PC-9 (cell line): ENCODE measurements around the gene SLC25A53. TPM values are rescaled to one million over a fixed set of nuclear protein-coding genes. Genes with fewer than 3 reads are reported as not detected.

ENCODE experiments used
- BruUV-seq: library from RNA; stranded (reverse); fragments of 400-500 nt; replicated peaks from 2 replicates; lab custom pipeline; 2021; lab: Mats Ljungman, UMichigan
- CTCF ChIA-PET: fragments of 300-600 bp; sonication (Branson Sonifier 250); formaldehyde crosslinking; loops from one replicate; lab custom pipeline; 2022; ENCODE audit warnings: antibody characterized with exemption; lab: Charles Lee
- POLR2A ChIA-PET: fragments of 300-600 bp; sonication (Branson Sonifier 250); formaldehyde crosslinking; loops from one replicate; lab custom pipeline; 2022; ENCODE audit warnings: antibody characterized with exemption; ENCODE audit not compliant: unreplicated experiment; lab: Charles Lee
- DNase-seq, 2 experiments: peaks; one replicate each; pipeline versions ENCODE4 v3.0.0 to v3.0.0-alpha.2; 2015 to 2022; ENCODE audit warnings: mixed read lengths in 1 of 2
- H2AFZ ChIP-seq: fragments of 200-600 bp; sonication (generic); 2 replicates; pipeline ENCODE4 v1.8.1; 2017; ENCODE audit warnings: antibody characterized with exemption
- H3F3A ChIP-seq: fragments of 200-600 bp; sonication (generic); 2 replicates; pipeline ENCODE4 v1.8.1; 2017; ENCODE audit warnings: antibody characterized with exemption, mild to moderate bottlenecking, low read depth; ENCODE audit not compliant: insufficient read depth
- H3K27ac ChIP-seq: fragments of 200-600 bp; sonication (generic); 2 replicates; pipeline ENCODE4 v1.6.1; 2016; ENCODE audit warnings: mixed run types
- H3K27me3 ChIP-seq: fragments of 200-600 bp; sonication (generic); 2 replicates; pipeline ENCODE4 v1.6.1; 2016; ENCODE audit warnings: low read depth, mixed run types; ENCODE audit not compliant: insufficient read depth
- H3K36me3 ChIP-seq: fragments of 200-600 bp; sonication (generic); 2 replicates; pipeline ENCODE4 v1.6.1; 2016; ENCODE audit warnings: low read depth, mixed run types
- H3K4me1 ChIP-seq: fragments of 200-600 bp; sonication (generic); replicated peaks from 2 replicates; pipeline ENCODE4 v1.6.1; 2016; ENCODE audit warnings: mixed run types; ENCODE audit not compliant: insufficient read depth
- H3K4me2 ChIP-seq: fragments of 200-600 bp; sonication (generic); 2 replicates; pipeline ENCODE4 v1.6.1; 2017; ENCODE audit warnings: mixed run types
- H3K4me3 ChIP-seq: fragments of 200-600 bp; sonication (generic); 2 replicates; pipeline ENCODE4 v1.6.1; 2016; ENCODE audit warnings: mixed run types
- H3K79me2 ChIP-seq: fragments of 200-600 bp; sonication (generic); 2 replicates; pipeline ENCODE4 v1.6.1; 2017; ENCODE audit warnings: low read depth, mixed run types
- H3K9me2 ChIP-seq: fragments of 200-600 bp; sonication (generic); 2 replicates; pipeline ENCODE4 v1.8.1; 2017; ENCODE audit warnings: mild to moderate bottlenecking; ENCODE audit not compliant: insufficient read depth
- H3K9me3 ChIP-seq: fragments of 200-600 bp; sonication (generic); 2 replicates; pipeline ENCODE4 v1.8.1; 2016; ENCODE audit warnings: low read depth; ENCODE audit not compliant: insufficient read depth
- H4K20me1 ChIP-seq: fragments of 200-600 bp; sonication (generic); 2 replicates; pipeline ENCODE4 v1.8.1; 2017; ENCODE audit not compliant: insufficient read depth
- EZH2 ChIP-seq: fragments of 200-600 bp; sonication (generic); IDR thresholded peaks from 2 replicates; pipeline ENCODE4 v1.8.0; 2017; ENCODE audit warnings: antibody characterized with exemption, low read depth
- intact Hi-C: fragments of 100-400 bp; cut with micrococcal nuclease; formaldehyde crosslinking; loops from one replicate; pipeline ENCODE4 v1.10.0; 2022; ENCODE audit not compliant: unreplicated experiment
- total RNA-seq: library from RNA; stranded (reverse); gene quantifications from 2 replicates; pipeline ENCODE4 v1.2.3, GENCODE V29; 2021
- TF ChIP-seq, protein P1 (sequence below): fragments of 200-600 bp; sonication (generic); conservative IDR thresholded peaks from 2 replicates; pipeline ENCODE4 v1.6.1; 2017; ENCODE audit warnings: mixed run types, antibody characterized with exemption, mild to moderate bottlenecking, moderate library complexity

SLC25A53 gene
- total RNA-seq, 1 experiment from 2014 or later, result 6.4 TPM

DNA sequence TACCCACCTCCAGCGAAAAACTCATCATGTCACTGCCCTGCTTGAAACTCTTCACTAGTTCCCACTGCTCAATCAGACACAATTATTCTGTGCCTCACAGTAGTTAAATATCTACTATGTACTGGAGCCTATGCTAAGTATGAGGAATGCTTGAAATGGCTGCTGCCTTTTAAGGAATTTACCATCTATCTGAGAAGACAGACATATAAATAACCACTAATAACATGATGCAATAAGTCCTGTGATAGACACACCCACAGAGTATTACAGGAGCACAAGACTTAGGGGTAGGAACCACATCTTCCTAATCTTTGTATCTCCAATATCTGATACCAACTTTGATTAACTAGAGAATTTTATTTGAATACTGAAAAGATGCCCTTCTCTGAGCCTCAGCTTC is 21.1 kb downstream of the SLC25A53 start:
- no peak overlapping the region for H3K4me3 ChIP-seq
- ChIA-PET POLR2A (no interaction called here), CTCF (no interaction called here)
- H3K27ac ChIP-seq, result no peak overlapping the region
- H3K79me2 ChIP-seq, result no peaks in the 10 kb centered on the region
- BruUV-seq, result no TSS peak
- no peaks in the 10 kb centered on the region for H3F3A ChIP-seq
- no peaks in the 10 kb centered on the region for H3K27me3 ChIP-seq
- DNase-seq, result no peak
- no peaks in the 10 kb centered on the region for H4K20me1 ChIP-seq
- no peaks in the 10 kb centered on the region for H3K36me3 ChIP-seq
- H3K4me2 ChIP-seq, result no peak overlapping the region
- intact Hi-C loops, result loop anchor here (1.0 to 2.0 kb wide), 3 partner anchors 37 to 602 kb away; no protein-coding TSS in a partner anchor
- H2AFZ ChIP-seq, result no peak overlapping the region
- TF ChIP-seq, protein P1, sequence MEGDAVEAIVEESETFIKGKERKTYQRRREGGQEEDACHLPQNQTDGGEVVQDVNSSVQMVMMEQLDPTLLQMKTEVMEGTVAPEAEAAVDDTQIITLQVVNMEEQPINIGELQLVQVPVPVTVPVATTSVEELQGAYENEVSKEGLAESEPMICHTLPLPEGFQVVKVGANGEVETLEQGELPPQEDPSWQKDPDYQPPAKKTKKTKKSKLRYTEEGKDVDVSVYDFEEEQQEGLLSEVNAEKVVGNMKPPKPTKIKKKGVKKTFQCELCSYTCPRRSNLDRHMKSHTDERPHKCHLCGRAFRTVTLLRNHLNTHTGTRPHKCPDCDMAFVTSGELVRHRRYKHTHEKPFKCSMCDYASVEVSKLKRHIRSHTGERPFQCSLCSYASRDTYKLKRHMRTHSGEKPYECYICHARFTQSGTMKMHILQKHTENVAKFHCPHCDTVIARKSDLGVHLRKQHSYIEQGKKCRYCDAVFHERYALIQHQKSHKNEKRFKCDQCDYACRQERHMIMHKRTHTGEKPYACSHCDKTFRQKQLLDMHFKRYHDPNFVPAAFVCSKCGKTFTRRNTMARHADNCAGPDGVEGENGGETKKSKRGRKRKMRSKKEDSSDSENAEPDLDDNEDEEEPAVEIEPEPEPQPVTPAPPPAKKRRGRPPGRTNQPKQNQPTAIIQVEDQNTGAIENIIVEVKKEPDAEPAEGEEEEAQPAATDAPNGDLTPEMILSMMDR, result no peak
- no peak for TF ChIP-seq EZH2
- H3K9me2 ChIP-seq, result no peaks in the 10 kb centered on the region
- H3K4me1 ChIP-seq, result no peaks in the 10 kb centered on the region
- H3K9me3 ChIP-seq, result no peaks in the 10 kb centered on the region

DNA sequence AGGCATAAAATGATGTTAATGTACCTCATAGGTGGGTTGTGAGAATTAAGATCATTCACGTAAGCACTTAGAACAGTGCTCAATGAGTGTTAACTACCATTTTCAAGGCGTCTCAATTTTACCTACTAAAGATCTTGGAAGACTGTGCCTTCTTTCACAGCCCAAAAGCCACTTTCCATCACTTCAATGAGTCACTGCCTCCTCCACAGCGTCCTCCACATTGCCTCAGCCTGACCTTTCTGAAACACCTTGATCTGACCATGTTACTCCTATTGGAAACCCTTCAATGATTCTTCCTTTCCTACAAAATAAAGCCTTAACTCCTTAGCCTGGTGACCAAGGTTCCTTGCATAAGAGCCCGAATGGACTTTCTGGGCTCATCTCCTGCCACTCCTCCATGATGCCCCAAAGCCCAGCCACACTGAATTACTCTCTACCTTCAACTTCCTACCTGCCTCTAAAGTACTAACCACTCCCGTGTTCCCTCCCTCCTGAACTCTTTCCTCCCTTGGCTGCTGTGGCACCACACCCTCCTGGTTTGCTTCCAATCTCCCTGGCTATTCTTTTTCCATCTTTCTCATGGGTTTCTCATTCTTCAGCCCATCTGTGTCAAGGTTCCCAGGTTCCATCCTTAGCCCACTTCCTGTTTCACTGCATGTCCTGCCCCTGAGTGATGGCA is 22.1 kb downstream of the SLC25A53 start:
- Histone ChIP-seq H3F3A (no peaks in the 10 kb centered on the region), H2AFZ (no peak overlapping the region), H3K36me3 (no peaks in the 10 kb centered on the region), H3K9me2 (no peaks in the 10 kb centered on the region), H3K79me2 (no peaks in the 10 kb centered on the region), H3K4me1 (no peaks in the 10 kb centered on the region), H4K20me1 (no peaks in the 10 kb centered on the region), H3K4me3 (no peak overlapping the region), H3K4me2 (no peak overlapping the region), H3K27ac (no peak overlapping the region), H3K27me3 (no peaks in the 10 kb centered on the region), H3K9me3 (no peaks in the 10 kb centered on the region)
- no peak for TF ChIP-seq EZH2
- TF ChIP-seq, protein P1, result no peak
- no TSS peak for BruUV-seq
- intact Hi-C loops, result no loop called here
- POLR2A ChIA-PET, result no interaction called here
- CTCF ChIA-PET, result no interaction called here
- DNase-seq, result no peak

DNA sequence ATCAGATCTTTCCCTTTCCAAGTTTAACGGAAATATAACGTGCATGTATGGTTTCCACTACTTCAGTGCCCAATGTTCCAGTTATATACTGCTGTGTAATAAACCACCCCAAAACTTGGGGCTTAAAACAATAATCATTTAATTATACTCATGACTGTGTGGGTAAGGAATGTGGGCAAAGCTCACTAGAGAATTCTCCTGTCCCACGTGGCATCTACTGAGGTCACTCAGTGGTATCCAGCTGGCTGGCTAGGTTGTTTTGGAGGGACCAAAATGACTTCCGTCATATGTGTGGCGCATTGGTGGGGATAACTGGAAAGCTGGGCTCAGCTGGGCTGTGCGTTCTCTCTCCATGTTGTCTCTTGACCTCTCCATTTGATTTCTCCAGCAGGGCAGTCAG is 26.0 kb downstream of the SLC25A53 start:
- ChIA-PET CTCF (no interaction called here), POLR2A (no interaction called here)
- Histone ChIP-seq H3K4me1 (no peaks in the 10 kb centered on the region), H3K36me3 (no peaks in the 10 kb centered on the region), H4K20me1 (no peaks in the 10 kb centered on the region), H2AFZ (no peak overlapping the region), H3K79me2 (no peaks in the 10 kb centered on the region), H3K4me2 (no peak overlapping the region), H3K27me3 (no peaks in the 10 kb centered on the region), H3K27ac (no peak overlapping the region), H3K9me3 (no peaks in the 10 kb centered on the region), H3F3A (no peaks in the 10 kb centered on the region), H3K4me3 (no peak overlapping the region), H3K9me2 (no peaks in the 10 kb centered on the region)
- TF ChIP-seq, protein P1, result no peak
- no peak for TF ChIP-seq EZH2
- intact Hi-C loops, result no loop called here
- no TSS peak for BruUV-seq
- DNase-seq, result no peak
